GM18870 (cell line): ENCODE measurements around the gene CPEB1.

Experiments used
- ATAC-seq: cut with Tn5 transposase; IDR thresholded peaks from one replicate; pipeline ENCODE4 v1.9.1; 2021; ENCODE audit warnings: moderate library complexity; ENCODE audit not compliant: unreplicated experiment

The CPEB1 gene

GRCh38 chr15:82595766-82596165 is 51.4 kb downstream of the CPEB1 start:
- no peak for ATAC-seq

GRCh38 chr15:82595203-82595602 is 52.0 kb downstream of the CPEB1 start:
- no peak for ATAC-seq

GRCh38 chr15:82587805-82588204 is 59.4 kb downstream of the CPEB1 start:
- ATAC-seq, result no peak

GRCh38 chr15:82585072-82585471 is 62.1 kb downstream of the CPEB1 start:
- ATAC-seq, result no peak

- ATAC-seq, result no peak
These were observed 66.5 kb downstream of the CPEB1 start for GRCh38 chr15:82580713-82581112.

- ATAC-seq, result no peak
These were observed 71.8 kb downstream of the CPEB1 start for GRCh38 chr15:82575335-82575734.

GRCh38 chr15:82572986-82573385 is 74.2 kb downstream of the CPEB1 start:
- ATAC-seq, result no peak

GRCh38 chr15:82572311-82572710 is 74.9 kb downstream of the CPEB1 start:
- ATAC-seq, result no peak

GRCh38 chr15:82571722-82572222 is 75.4 kb downstream of the CPEB1 start:
- no peak for ATAC-seq

GRCh38 chr15:82570721-82571508 is 76.2 kb downstream of the CPEB1 start:
- ATAC-seq, result no peak

GRCh38 chr15:82569834-82570233 is 77.3 kb downstream of the CPEB1 start:
- no peak for ATAC-seq

- no peak for ATAC-seq
These were observed 78.2 kb downstream of the CPEB1 start for GRCh38 chr15:82568986-82569385.

GRCh38 chr15:82567661-82568060 is 79.5 kb downstream of the CPEB1 start:
- ATAC-seq, result no peak

- no peak for ATAC-seq
These were observed 80.5 kb downstream of the CPEB1 start for GRCh38 chr15:82566690-82567089.

- ATAC-seq, result no peak
These were observed 88.7 kb downstream of the CPEB1 start for GRCh38 chr15:82558502-82558901.

- ATAC-seq, result no peak
These were observed 90.7 kb downstream of the CPEB1 start for GRCh38 chr15:82556315-82557035.

GRCh38 chr15:82554849-82555248 is 92.3 kb downstream of the CPEB1 start:
- ATAC-seq, result no peak

- ATAC-seq, result no peak
These were observed 92.8 kb downstream of the CPEB1 start for GRCh38 chr15:82554351-82554750.

- ATAC-seq, result no peak
These were observed 93.3 kb downstream of the CPEB1 start for GRCh38 chr15:82553846-82554245.

GRCh38 chr15:82552861-82553260 is 94.3 kb downstream of the CPEB1 start:
- ATAC-seq, result no peak

GRCh38 chr15:82551646-82552247 is 95.4 kb downstream of the CPEB1 start:
- no peak for ATAC-seq

- no peak for ATAC-seq
These were observed 97.9 kb downstream of the CPEB1 start for GRCh38 chr15:82549199-82549665.
